Epidermal melanocyte (primary cell): ENCODE measurements around the gene UROC1.
"Not testable (repeated sequence)": the region's sequence is repeated elsewhere in the genome, so short reads cannot be mapped to it uniquely, and the experiment has no call there.

ENCODE experiments used
- DNase-seq: peaks from one replicate; pipeline ENCODE4 v3.0.0; 2011; ENCODE audit warnings: low spot score; ENCODE audit not compliant: insufficient read length

UROC1 gene

DNA sequence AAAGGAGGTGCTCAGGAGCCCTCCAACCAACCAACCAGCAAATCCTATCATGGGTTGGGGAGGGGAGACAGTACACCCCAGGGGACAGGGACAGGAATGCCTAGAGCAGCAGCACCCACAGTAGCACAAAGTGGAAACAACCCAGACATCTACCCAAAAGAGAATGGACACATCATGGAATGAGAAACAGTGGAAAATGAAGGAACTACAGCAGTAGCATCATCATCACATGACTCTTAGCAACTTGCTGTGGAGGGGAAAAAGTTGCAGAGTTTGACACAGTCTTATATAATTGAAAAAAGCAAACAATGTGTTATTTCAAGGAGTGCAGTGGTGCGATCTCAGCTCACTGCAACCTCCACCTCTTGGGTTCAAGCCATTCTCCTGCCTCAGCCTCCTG lies 30.1 kb upstream of the UROC1 start:
- no peak for DNase-seq

DNA sequence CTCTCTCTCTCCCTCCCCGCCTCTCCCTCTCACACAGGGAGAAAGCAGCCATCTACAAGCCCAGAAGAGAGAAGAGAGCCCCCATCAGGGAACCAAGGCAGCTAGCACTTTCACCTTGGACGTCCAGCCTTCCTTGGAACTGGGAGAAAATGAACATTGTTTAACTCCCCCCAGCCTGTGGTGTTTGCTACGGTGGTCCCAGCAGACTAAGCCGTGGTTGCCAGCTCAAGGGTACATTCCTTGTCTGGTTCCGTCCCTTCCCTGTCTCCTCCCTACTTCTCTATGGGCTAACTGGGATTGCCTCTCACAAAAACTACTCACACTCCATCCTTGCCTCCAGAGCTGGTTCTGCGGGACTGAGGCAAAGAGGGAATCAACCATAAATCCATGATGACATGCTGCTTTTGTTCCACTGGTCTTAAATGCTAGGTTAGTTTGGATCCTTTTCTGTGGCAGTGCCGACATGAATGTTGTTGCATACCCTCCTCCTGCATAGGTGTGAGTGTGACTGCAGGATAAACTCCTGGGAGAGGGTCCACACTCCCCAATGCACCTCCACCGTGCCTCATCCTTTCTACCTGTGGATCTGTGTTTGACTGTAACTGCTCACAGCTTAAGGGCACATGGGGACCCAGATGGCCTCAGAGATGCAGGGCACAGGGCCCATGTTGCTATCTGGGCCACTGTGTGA lies 29.1 kb upstream of the UROC1 start:
- no peak for DNase-seq

GRCh38 chr3:126546013-126546412 lies 28.4 kb upstream of the UROC1 start:
- no peak for DNase-seq

DNA sequence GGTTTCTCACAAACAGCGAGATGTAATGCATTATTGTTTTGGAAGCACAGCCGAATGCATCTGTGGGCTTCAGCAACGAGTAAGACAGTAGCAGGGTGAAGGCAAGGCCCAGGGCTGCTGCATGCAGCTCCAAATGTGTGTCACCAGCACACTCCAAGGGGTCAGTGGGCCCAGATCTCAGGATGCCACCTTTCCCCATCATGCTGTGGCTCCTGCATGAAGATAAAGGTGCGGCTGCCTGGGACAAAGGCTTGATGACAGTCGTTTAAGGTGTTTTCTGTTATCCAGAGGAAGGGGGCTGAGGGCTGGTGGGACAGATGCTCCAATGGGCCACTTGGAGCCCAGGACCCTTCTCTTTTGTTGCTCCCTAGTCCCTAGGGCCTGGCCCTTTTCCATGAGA lies 28.0 kb upstream of the UROC1 start:
- no peak for DNase-seq

- no peak for DNase-seq
Measured at GRCh38 chr3:126544596-126545281, 27.2 kb upstream of the UROC1 start.

DNA sequence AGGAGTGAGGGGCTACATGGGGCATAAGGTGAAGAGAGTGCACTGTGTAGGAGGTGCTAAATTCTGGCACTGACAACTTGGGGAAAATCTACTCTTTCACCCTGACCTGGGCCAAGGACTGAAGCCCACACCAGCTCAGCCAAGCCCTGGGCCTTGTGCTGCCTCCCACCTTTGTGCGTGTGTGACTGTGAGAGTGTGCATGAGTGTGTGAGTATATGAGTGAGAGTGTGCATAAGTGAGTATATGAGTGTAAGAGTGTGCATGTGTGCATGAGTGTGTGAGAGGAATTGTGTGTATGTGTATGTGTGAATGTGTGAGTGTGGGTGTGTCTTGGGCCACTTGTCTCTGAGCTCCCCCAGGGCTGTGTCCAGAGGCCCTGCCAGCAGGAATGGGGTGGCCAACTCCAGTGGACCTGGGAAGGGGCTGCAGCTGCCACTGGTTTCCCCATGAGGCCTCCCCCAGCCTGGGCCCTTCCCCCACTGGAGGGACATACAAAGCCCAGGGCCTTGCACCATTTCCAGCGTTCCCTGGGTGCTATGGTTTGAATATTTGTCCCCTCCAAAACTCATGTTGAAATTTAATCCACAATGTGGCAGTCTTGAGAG lies 26.0 kb upstream of the UROC1 start:
- no peak for DNase-seq

GRCh38 chr3:126542340-126543241 lies 25.0 kb upstream of the UROC1 start:
- no peak for DNase-seq

DNA sequence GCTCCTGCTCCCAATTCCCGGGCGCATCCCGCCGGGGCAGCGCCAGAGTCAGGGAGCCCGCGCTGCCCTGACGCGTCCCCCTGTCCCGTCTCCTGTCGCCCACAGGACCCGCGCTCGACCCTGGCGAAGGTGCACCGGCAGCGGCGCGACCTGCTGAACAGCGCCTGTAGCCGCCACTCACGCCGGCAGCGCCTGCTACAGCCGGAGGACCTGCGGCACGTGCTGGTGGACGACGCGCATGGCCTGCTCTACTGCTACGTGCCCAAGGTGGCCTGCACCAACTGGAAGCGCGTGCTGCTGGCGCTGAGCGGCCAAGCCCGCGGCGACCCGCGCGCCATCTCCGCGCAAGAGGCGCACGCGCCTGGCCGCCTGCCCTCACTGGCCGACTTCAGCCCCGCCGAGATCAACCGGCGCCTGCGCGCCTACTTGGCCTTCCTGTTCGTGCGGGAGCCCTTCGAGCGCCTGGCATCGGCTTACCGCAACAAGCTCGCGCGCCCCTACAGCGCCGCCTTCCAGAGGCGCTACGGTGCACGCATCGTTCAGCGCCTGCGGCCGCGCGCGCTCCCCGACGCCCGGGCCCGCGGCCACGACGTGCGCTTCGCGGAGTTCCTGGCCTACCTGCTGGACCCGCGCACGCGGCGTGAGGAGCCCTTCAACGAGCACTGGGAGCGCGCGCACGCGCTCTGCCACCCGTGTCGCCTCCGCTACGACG lies 24.2 kb upstream of the UROC1 start:
- DNase-seq = no peak

- DNase-seq = no peak
Measured at GRCh38 chr3:126540951-126541627, 23.5 kb upstream of the UROC1 start.

DNA sequence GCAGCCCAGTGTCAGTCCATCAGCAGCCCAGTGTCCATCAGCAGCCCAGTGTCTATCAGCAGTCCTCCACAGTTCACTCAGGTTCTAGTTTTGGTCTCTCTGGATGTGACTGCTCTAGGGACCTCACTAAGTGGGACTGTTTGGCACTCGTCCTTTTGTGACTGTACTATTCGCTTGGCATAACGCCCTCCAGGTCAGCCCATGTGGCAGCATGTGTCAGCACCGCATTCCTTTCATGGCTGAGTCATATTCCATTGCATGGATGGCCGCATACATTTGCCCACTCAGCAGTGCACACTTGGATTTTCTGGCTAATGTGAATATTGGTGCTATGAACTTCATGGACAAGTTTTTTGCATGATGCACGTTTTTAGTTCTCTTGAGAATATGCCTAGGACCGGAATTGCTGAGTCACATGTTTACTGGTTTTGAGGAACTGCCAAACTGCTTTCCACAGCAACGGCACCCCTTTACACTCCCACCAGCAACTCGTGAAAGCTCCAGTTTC lies 22.8 kb upstream of the UROC1 start:
- DNase-seq = no peak

GRCh38 chr3:126539558-126540250 lies 22.1 kb upstream of the UROC1 start:
- DNase-seq = no peak

DNA sequence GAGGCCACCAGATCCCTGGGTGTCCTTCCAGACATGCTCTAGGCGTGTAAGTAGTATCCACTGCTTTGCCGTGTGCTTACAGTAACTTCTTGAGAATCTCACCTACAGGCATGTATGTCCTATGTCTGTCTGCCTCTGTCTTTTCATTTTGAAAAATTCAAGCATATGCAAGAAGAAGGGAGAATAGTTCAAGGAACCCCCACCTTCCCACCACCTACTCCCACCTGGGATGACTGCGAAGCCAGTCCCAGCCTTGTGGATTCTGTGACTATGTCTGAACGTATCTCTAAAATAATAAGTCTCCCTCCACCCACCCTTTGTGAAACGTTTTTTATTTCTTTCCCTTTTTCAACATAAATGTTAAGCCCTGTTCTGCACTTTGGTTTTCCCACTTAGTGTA lies 21.4 kb upstream of the UROC1 start:
- DNase-seq = no peak

DNA sequence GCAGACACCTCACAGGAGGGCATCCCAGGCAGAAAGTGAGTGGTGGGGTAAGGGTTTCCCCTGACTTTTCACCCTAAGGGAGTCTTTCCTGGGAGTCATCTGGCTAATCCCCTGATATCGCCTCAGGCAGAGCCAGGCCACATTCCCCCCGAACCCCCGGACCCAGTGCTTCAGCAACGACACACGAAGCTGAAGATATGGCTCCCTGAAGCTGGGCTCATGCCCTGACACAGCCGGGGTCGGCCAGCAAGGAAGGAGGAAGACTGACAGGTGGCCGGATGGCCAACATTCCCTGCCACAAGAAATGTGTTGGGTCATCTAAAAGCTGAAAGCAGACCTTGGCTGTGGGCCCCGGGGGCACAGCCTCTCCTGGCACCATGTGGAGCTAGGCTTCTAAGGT lies 20.7 kb upstream of the UROC1 start:
- DNase-seq = peak; percentile 16

DNA sequence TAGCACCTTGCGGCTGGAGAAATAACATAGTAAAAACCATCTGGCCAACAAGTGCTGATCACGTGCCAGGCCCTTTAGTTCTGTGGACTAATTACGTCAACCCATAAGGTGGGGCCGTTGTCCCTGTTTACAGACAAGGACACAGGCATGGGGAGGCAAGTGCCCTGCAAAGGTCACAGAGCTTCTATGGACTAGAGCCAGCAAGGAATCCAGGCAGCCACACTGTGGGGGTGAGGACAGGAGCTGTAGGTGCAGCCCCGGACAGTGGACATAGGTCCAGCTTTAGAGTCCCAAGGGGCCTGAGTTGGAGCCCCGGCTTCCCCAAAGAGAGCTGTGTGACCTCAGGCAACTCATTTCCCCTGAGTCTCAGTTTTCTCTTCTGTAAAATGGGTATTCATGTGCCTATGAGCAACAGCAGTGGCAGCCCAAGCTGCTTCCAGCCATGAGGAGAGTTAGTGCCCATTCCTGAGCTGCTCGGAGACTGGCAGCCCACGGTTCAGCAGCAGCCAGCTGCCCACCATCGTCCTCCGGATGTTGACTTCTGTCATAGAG lies 20.2 kb upstream of the UROC1 start:
- DNase-seq = peak; percentile 12

- peak; percentile 12 for DNase-seq
Measured at GRCh38 chr3:126537116-126537729, 19.6 kb upstream of the UROC1 start.

DNA sequence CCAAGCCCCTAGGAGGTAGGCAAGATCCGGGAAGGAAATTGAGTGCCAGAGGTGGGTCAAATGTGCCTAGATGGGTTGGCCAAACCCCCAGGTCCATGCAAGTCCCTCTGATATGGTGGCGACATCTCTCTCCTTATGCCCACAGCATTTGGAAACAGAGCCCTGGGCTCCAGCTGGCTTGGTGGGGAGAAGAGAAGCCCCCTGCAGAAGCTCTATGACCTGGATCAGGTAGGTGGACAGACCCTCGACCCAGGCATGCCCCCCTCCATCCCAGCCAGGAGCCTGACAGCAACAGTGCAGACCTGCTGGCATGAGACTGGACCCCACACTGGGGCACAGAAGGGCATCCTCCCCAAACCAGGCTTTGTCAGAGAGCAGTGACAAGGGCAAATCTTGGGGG lies 18.6 kb upstream of the UROC1 start:
- DNase-seq = no peak

DNA sequence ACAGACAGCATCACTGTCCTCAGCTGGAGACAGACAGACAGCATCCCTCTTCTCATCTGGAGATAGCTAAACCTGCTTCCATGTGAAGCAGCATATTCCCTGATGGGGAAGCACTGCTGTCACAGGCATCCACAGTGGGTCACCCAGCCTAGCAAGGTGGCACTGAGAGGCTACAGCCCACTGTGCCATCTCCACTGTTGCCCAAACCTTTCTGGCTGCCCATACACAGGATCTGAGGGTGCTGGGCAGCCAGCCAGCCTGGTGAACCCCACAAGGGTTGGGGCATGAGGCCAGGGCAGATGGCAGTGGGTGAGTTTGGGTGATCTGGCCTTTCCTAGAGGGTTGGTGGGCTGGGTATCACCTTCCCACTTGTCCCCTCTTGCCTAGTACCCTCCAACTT lies 18.1 kb upstream of the UROC1 start:
- no peak for DNase-seq

GRCh38 chr3:126534716-126535115 lies 17.1 kb upstream of the UROC1 start:
- DNase-seq = not testable (repeated sequence)

DNA sequence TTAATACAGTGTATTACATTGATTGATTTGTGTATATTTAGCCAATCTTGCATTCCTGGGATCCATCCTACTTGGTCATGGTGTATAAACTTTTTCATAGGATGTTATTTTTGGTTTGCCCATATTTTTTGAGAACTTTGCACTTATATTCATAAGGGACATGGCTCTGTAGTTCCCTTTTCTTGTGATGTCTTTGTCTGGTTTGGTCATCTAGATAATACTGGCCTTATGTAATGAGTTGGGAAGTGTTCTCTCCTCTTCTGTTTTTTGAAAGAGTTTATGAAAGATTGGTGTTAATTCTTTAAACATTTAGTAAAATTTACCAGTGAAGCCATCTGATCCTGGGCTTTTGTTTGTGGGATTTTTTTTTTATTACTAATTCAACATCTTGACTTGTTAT lies 15.9 kb upstream of the UROC1 start:
- no peak for DNase-seq
